Measurements from ENCODE around the gene CDK1.

Gene CDK1

GRCh38 chr10:60778971-60779796, 906 bp downstream of the CDK1 start:
- no peak for DNase-seq

GRCh38 chr10:60781661-60782060, 3.4 kb downstream of the CDK1 start:
- DNase-seq = no peak

DNA sequence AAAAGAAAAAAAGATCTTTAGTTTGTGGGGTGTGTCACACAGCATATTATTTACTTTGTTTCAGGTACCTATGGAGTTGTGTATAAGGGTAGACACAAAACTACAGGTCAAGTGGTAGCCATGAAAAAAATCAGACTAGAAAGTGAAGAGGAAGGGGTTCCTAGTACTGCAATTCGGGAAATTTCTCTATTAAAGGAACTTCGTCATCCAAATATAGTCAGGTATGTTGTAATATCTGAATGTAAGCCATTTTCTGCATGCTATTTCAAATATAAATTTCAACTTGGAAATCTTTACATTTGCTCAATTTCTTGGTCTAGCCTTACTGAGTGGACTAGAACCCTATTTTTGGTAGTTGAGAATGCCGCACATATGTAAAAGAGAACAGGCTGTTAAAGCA, 6.4 kb downstream of the CDK1 start:
- DNase-seq = no peak

DNA sequence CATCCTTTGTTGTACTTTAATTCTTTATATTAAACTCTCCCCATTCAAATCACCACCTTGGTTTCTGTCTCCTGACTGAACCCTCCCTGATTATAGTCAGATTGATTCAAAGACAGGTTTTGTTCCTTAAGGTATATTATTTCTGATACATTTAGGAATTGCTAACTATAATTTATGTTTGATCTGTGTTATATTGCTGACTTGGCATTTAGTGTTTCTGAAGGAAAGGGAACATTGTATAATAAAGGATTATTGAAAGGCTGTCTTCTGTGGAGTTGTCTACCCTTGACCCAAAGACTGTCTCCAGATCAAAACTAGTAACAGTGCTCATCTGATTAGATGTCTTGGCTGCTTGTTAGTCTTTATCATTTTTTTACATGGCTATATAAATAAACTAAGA, 10.3 kb downstream of the CDK1 start:
- DNase-seq = no peak

GRCh38 chr10:60789340-60789739, 11.1 kb downstream of the CDK1 start:
- DNase-seq = no peak

GRCh38 chr10:60794953-60795352, 16.7 kb downstream of the CDK1 start:
- no peak for DNase-seq

GRCh38 chr10:60795465-60796202, 17.4 kb downstream of the CDK1 start:
- DNase-seq = no peak

- no peak for DNase-seq
Measured at GRCh38 chr10:60796481-60796880, 18.2 kb downstream of the CDK1 start.

- DNase-seq = no peak
Measured at GRCh38 chr10:60797200-60797599, 18.9 kb downstream of the CDK1 start.

DNA sequence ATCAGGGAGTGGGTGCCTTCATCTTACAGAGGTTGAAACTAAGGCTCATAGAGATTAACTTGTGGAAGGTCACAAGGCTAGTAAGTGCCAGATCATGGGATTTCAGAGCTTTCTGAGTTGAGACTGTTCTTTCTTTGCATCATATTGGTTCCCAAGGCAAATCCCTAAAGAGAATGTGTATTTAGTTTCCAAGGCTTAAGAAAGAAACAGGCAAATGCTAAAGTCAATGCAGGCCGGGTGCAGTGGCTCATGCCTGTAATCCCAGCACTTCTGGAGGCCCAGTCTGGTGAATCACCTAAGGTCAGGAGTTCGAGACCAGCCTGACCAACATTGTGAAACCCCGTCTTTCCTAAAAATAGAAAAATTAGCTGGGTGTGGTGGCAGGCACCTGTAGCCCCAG, 19.8 kb downstream of the CDK1 start:
- DNase-seq = no peak

- DNase-seq = no peak
Measured at GRCh38 chr10:60798870-60799269, 20.6 kb downstream of the CDK1 start.

DNA sequence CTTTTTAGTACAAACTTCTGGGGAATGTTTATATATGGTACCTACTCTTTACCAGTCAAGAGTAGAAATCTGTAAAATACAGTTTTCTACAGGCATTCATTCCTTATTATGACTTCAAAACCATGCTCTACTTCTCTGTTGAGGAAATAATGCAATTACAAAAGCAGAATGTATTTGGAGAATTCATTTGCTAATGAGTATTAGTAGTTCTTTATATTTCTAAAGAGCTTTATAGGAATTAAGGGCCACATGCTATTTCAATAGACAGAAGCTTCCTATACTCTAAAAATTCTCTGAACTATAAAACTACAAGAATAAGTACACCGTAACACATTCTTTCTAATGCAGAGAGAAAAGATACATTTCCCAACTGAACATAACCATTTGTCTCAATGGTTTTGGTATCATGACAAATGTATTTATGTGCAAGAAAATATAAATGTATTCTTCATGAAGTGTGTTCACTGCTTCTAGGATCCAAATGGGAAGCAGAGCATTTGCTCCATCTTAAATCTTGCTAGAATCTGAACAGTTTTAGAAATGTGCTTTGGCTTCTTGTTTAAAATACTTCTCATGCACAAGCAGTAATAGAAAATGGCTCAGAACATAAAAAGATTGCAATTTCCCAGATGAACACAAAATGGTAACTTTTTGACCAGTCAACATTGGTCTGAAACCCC, 21.8 kb downstream of the CDK1 start:
- DNase-seq = no peak

DNA sequence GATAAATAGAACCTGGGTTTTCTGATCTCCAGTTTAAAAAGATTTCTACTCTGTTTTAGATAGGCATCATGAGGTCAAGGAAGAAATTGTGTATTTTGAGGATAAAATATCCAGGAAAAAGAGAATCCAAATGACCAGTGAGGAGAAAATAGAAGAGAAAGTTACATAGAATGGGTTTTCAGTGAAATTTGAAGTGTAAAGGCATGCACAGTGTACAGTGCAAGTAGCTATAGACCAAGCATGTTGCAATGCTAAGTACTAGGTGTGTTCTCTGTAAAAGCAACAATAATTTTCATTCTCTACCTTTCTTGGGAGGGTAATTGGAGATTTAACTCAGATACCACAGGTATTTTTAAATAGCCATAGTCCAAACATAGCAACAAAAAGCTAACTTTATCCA, 22.6 kb downstream of the CDK1 start:
- no peak for DNase-seq

GRCh38 chr10:60801522-60801921, 23.2 kb downstream of the CDK1 start:
- no peak for DNase-seq

GRCh38 chr10:60803433-60803832, 25.2 kb downstream of the CDK1 start:
- DNase-seq = no peak

DNA sequence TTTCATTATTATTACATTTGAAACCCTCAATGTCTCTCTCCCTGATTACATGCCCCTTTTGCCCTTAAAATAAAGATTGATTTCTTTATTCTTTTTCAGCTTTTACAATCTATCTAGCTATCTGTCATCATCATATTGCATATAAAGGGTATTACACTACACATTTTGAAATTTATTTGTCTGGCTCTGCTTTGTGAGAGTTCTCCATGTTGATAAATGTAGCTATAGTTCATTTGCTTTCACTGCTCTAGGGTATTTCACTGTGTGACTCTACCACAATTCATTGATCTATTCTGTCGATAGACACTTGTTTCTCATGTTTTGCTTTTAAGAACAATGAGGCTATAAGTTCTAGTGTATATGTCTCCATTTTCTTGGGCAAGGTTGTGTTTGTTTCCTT, 25.6 kb downstream of the CDK1 start:
- DNase-seq = no peak

- DNase-seq = no peak
Measured at GRCh38 chr10:60806921-60807320, 28.6 kb downstream of the CDK1 start.

- DNase-seq = no peak
Measured at GRCh38 chr10:60807499-60807898, 29.2 kb downstream of the CDK1 start.

GRCh38 chr10:60808036-60808435, 29.8 kb downstream of the CDK1 start:
- DNase-seq = no peak

GRCh38 chr10:60809157-60809556, 30.9 kb downstream of the CDK1 start:
- no peak for DNase-seq

DNA sequence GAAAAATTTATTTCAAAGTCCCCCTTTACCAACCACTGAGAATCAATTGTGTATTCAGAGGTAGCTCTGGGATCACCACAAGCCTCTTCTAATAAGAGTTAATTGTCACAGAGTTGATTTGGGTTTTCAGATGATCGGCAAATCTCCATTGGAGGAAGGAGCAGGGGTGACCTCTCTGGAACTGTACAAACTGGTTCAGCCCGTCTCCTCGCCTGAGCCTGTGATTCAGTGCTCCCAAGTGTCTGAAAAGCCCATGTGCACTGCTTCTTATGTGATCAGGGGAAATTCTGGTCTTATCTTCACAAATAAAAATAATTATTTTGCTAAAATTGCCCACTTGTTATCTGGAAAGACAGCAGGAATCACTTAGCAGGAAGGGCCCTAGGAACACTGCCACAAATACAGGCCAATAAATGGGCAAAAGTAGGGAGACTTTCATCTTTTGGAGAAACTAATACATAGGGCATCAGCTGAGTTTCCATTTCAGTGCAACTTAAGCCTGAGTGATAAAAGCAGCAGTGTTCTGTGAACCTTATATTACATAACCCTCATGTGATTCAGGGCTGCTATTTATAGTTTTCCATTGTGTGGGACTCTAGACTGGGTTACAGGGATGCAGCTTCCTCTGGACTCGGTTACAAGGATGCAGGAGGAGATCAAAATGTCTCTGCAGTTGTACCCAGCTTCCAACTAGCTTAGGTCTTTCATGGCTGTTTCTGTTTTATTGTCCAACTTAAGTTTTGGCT, 32.3 kb downstream of the CDK1 start:
- no peak for DNase-seq

GRCh38 chr10:60816628-60817397, 38.5 kb downstream of the CDK1 start:
- peak; percentile 65 for DNase-seq
